Chondrocyte (in vitro differentiated cells): ENCODE data around the gene PAX5. TPM values are rescaled to one million over a fixed set of nuclear protein-coding genes. Genes with fewer than 3 reads are reported as not detected.

ENCODE experiments used
- DNase-seq: peaks from one replicate; pipeline ENCODE4 v3.0.0; 2021; ENCODE audit warnings: mixed read lengths, low spot score
- H3K27ac Mint-ChIP-seq: one replicate; pipeline ENCODE4 v1.8.0; 2021; ENCODE audit warnings: mild to moderate bottlenecking, moderate library complexity, mixed read lengths; ENCODE audit not compliant: unreplicated experiment
- H3K27me3 Mint-ChIP-seq: 2 replicates; pipeline ENCODE4 v1.8.0; 2021; ENCODE audit warnings: low read depth, mixed read lengths
- H3K36me3 Mint-ChIP-seq: 2 replicates; pipeline ENCODE4 v1.8.0; 2021; ENCODE audit warnings: low read depth, mixed read lengths
- H3K4me1 Mint-ChIP-seq: 2 replicates; pipeline ENCODE4 v1.8.0; 2021; ENCODE audit warnings: low read depth, mild to moderate bottlenecking, mixed read lengths
- H3K4me3 Mint-ChIP-seq: one replicate; pipeline ENCODE4 v1.8.0; 2021; ENCODE audit warnings: mild to moderate bottlenecking, moderate library complexity, mixed read lengths; ENCODE audit not compliant: unreplicated experiment
- H3K9me3 Mint-ChIP-seq: 2 replicates; pipeline ENCODE4 v1.8.0; 2021; ENCODE audit warnings: low read depth, mixed read lengths
- total RNA-seq: library from RNA; stranded (reverse); gene quantifications from 3 replicates; pipeline ENCODE4 v1.2.1, GENCODE V29; 2021
- TF ChIP-seq, protein P1 (sequence below): fragments of 200-600 bp; sonication (generic); IDR thresholded peaks from 2 replicates; pipeline ENCODE4 v1.5.0; 2021; ENCODE audit warnings: antibody characterized with exemption, mild to moderate bottlenecking, moderate library complexity

PAX5 gene
- total RNA-seq, 1 donor from 2014 or later: not detected

DNA sequence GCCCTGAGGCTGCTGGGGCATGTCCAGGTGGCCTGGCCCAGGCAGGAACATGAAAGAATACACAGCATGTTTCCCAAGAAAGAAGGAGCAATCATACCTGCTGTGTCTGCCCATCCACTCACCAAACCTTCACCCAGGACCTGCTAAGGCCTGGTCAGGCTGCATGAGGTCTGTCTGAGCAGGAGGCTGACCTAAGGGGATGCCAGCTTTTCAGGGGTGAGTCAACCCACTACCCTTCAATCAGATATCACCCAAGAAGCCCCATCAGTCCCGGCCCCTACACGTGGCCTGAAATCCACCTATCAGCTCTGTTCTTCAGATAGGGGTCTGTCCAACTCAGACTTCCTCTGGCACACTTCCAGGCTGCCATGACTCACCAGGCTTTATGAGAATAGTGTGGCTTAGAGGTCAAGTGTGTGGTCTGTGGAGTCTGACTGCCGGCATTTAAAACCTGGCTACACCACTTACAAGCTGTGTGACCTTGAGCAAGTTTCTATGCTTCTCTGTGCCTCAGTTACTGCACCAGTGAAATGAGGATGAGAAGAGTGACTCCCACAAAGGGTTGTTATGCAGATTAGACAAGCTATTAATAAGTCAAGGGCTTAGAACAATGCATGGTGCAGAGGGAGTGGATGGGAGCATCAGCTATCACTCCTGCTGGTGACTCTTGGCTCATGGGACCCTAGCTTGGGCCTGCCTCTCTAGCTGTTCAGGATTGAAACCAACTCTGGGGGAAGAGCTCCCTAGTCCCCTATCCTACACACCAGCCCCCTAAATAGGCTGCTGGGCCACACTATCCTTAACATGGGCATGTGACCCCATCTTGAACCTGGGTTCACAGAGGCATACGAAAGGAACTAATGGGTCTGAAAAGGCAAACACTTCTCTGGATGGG, 130.3 kb downstream of the PAX5 start:
- H3K27ac Mint-ChIP-seq: no peak overlapping the region
- no peak overlapping the region for H3K4me3 Mint-ChIP-seq
- H3K27me3 Mint-ChIP-seq: peaks cover 83% of the 10 kb centered on the region
- no peaks in the 10 kb centered on the region for H3K9me3 Mint-ChIP-seq
- TF ChIP-seq, protein P1, sequence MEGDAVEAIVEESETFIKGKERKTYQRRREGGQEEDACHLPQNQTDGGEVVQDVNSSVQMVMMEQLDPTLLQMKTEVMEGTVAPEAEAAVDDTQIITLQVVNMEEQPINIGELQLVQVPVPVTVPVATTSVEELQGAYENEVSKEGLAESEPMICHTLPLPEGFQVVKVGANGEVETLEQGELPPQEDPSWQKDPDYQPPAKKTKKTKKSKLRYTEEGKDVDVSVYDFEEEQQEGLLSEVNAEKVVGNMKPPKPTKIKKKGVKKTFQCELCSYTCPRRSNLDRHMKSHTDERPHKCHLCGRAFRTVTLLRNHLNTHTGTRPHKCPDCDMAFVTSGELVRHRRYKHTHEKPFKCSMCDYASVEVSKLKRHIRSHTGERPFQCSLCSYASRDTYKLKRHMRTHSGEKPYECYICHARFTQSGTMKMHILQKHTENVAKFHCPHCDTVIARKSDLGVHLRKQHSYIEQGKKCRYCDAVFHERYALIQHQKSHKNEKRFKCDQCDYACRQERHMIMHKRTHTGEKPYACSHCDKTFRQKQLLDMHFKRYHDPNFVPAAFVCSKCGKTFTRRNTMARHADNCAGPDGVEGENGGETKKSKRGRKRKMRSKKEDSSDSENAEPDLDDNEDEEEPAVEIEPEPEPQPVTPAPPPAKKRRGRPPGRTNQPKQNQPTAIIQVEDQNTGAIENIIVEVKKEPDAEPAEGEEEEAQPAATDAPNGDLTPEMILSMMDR: no peak
- no peaks in the 10 kb centered on the region for H3K36me3 Mint-ChIP-seq
- no peak for DNase-seq
- no peaks in the 10 kb centered on the region for H3K4me1 Mint-ChIP-seq

DNA sequence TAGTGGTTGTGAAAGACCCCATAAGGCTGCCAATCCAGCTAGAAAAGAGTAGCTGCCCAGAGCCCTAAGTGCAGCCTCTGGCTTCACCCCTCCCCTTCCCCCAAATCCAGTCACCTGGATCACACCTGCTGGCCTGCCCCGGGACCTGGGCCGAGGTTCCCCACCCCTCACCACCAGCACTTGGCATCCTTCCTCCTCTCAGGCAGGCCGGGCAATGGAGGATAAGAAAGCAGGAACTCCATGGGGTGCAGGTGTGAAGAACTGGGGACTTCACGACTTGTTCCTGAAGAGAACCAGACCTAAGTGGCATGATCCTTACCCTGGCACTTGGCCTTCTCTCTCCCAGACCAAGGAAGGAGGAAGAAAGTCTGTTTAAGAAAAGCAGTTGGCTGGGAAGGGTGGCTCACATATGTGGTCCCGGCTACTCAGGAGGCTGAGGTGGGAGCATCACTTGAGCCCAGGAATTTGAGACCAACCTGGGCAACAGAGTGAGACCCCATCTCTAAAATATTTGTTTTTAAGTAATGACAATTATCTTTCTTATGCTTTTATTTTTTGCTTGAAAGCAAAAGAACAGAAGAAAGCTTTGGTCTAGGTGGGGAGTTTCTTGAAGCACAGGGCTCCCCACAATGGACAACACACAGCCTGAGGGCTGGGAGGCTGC, 131.1 kb downstream of the PAX5 start:
- Mint-ChIP-seq H3K27ac (no peak overlapping the region), H3K36me3 (no peaks in the 10 kb centered on the region), H3K4me1 (no peaks in the 10 kb centered on the region), H3K27me3 (peaks cover 83% of the 10 kb centered on the region), H3K4me3 (no peak overlapping the region), H3K9me3 (no peaks in the 10 kb centered on the region)
- TF ChIP-seq, protein P1: no peak
- DNase-seq: no peak

DNA sequence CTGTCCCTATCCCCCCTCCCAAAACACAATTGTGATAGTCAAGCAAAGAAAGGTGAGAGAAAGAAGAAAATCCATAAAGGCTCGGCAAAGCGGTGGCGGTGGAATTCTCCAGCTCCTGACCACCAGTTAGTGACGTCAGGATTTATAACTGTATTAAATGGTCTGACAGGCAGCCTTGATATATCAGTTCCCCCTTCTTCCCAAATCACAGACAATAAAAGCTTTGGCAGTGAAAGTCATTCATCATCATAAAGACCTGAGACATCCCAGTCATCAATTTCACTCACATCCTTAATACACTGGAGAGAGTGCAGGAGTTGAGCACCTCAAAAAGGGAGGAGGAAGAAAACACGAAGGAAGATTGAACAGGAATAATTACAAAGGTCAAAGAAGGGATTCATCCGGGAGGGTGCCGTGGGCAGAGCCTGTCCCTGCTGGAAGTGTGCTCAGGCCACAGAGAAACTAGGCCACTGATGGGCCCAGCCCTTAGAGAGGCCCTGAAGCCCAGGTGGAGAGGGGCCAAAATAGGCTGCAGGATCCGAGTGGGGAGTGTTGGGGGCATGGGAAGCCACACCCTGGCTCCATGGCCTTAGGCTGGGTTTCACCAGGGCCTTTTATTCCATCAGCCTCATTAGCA, 131.9 kb downstream of the PAX5 start:
- Mint-ChIP-seq H3K27me3 (peaks cover 84% of the 10 kb centered on the region), H3K4me3 (no peak overlapping the region)
- TF ChIP-seq, protein P1: no peak

DNA sequence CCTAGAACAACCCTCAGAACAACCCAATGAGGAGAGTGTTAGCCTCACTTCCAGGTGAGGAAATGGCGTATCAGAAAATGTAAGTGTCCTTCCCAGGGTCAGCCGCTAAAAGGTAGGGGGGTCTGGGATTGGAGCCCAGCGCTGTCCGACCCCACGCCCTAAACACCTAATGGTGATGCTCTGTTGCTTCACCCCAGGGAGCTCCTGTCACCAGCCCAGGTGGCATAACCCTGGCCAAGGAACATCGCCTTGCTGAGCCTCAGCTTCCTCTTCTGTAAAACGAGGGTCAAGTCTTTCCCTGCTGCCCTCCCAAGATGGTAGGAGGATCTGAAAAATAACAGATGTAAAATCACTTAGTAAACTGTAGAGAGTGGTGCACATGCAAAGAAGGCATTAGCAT, 132.5 kb downstream of the PAX5 start:
- DNase-seq: no peak
- no peak overlapping the region for H3K27ac Mint-ChIP-seq
- TF ChIP-seq, protein P1: no peak
- peaks cover 84% of the 10 kb centered on the region for H3K27me3 Mint-ChIP-seq
- H3K36me3 Mint-ChIP-seq: no peaks in the 10 kb centered on the region
- H3K4me1 Mint-ChIP-seq: no peaks in the 10 kb centered on the region
- no peaks in the 10 kb centered on the region for H3K9me3 Mint-ChIP-seq
- no peak overlapping the region for H3K4me3 Mint-ChIP-seq

More for the DNA sequence above, 131.9 kb downstream of the PAX5 start:
- no peaks in the 10 kb centered on the region for H3K4me1 Mint-ChIP-seq
- DNase-seq: no peak
- no peak overlapping the region for H3K27ac Mint-ChIP-seq
- no peaks in the 10 kb centered on the region for H3K9me3 Mint-ChIP-seq
- no peaks in the 10 kb centered on the region for H3K36me3 Mint-ChIP-seq

DNA sequence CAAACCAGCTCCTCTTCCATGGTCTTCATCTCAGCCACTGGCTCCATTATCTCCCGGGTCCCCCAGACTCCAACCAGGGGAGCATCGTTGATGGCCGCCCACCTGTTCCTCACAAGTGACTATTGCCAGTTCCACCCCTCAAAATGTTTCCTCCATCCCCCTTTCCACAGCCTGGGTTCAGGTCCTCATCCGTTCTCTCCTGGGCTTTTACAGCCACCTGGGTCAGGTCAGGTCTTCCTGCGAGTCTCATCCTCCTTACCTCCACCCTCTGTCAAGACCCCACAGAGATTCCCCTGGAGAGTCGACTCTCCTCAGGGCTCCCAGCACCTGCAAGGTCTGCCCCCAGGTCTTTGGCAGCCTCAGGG, 133.2 kb downstream of the PAX5 start:
- Mint-ChIP-seq H3K36me3 (no peaks in the 10 kb centered on the region), H3K9me3 (no peaks in the 10 kb centered on the region), H3K27me3 (peaks cover 81% of the 10 kb centered on the region), H3K4me3 (no peak overlapping the region), H3K4me1 (no peaks in the 10 kb centered on the region), H3K27ac (no peak overlapping the region)
- TF ChIP-seq, protein P1: no peak
- no peak for DNase-seq
